Activated CD8-positive, alpha-beta memory T cell treated with anti-CD3 and anti-CD28 coated beads, Interleukin-2, amount 10 ng/mL, durations not matched to agents 7 days and 5 days (primary cell): ENCODE data around the gene PPP1R9B. TPM values are rescaled to one million over a fixed set of nuclear protein-coding genes. Genes with fewer than 3 reads are reported as not detected.

Experiments
- ATAC-seq: fragments of 150-1000 bp; cut with Tn5 transposase; one replicate; pipeline ENCODE4 v1.10.0; 2021; ENCODE audit warnings: moderate library complexity
- CTCF ChIA-PET: fragments of 350-600 bp; sonication (Branson Sonifier 250); formaldehyde crosslinking; loops from one replicate; lab custom pipeline; 2021; ENCODE audit warnings: antibody characterized with exemption; lab: Charles Lee
- DNase-seq: peaks from one replicate; pipeline ENCODE4 v3.0.0-alpha.2; 2020
- H3K27ac Mint-ChIP-seq: one replicate; pipeline ENCODE4 v1.8.0; 2021; ENCODE audit warnings: mild to moderate bottlenecking, mixed read lengths
- H3K27me3 Mint-ChIP-seq: one replicate; pipeline ENCODE4 v1.8.0; 2021; ENCODE audit warnings: mixed read lengths
- H3K36me3 Mint-ChIP-seq: one replicate; pipeline ENCODE4 v1.8.0; 2021; ENCODE audit warnings: mild to moderate bottlenecking, mixed read lengths
- H3K4me1 Mint-ChIP-seq: one replicate; pipeline ENCODE4 v1.8.0; 2021; ENCODE audit warnings: mixed read lengths
- H3K4me3 Mint-ChIP-seq: one replicate; pipeline ENCODE4 v1.8.0; 2021; ENCODE audit warnings: mild to moderate bottlenecking, moderate library complexity, mixed read lengths
- H3K9me3 Mint-ChIP-seq: one replicate; pipeline ENCODE4 v1.8.0; 2022; ENCODE audit warnings: low read depth, mixed read lengths
- total RNA-seq, 2 experiments: library from RNA; stranded (reverse); gene quantifications; one replicate each; pipeline ENCODE4 v1.2.3, GENCODE V29; 2021

PPP1R9B gene
- total RNA-seq, 2 experiments from 2014 or later, result 108 to 121 TPM

DNA sequence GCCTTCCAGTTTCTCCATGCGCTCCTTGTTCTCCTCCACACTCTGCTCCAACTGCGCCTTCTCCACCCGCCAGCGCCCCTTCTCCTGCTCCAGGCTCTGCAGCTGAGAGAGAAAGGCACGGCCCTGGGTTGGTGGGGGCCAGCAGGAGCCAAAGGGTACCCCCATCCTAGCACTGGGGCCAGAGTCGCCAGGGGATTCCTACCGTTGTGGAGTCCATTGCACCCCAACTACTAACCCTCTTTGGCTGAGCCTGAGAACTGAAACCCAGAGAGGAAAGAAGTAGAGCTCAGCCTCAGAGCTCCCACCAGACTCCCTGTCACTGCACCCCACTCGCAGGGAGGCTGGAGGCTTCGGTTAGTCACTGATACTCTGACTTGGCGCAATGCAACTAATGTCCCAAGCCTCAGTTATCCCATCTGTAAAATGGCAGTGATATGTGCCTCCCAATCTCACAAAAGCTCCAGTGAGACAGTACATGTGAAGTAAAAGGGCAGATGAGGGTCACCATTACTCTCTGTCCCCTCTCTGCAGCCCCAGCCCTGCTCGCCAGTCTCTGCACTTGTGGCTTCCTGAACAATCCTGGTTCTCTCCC, 14.3 kb downstream of the PPP1R9B start:
- peaks cover 2% of the 10 kb centered on the region for H3K27me3 Mint-ChIP-seq
- H3K36me3 Mint-ChIP-seq, result peaks cover 46% of the 10 kb centered on the region
- H3K4me1 Mint-ChIP-seq, result peaks cover 26% of the 10 kb centered on the region
- CTCF ChIA-PET, result interaction anchor here (1.6 to 2.0 kb wide), 2 partner anchors 12 to 25 kb away, joined by 5 to 10 read pairs; no protein-coding TSS in a partner anchor
- no peak overlapping the region for H3K4me3 Mint-ChIP-seq
- H3K27ac Mint-ChIP-seq, result no peak overlapping the region
- ATAC-seq, result no peak
- no peak for DNase-seq
- H3K9me3 Mint-ChIP-seq, result no peaks in the 10 kb centered on the region

DNA sequence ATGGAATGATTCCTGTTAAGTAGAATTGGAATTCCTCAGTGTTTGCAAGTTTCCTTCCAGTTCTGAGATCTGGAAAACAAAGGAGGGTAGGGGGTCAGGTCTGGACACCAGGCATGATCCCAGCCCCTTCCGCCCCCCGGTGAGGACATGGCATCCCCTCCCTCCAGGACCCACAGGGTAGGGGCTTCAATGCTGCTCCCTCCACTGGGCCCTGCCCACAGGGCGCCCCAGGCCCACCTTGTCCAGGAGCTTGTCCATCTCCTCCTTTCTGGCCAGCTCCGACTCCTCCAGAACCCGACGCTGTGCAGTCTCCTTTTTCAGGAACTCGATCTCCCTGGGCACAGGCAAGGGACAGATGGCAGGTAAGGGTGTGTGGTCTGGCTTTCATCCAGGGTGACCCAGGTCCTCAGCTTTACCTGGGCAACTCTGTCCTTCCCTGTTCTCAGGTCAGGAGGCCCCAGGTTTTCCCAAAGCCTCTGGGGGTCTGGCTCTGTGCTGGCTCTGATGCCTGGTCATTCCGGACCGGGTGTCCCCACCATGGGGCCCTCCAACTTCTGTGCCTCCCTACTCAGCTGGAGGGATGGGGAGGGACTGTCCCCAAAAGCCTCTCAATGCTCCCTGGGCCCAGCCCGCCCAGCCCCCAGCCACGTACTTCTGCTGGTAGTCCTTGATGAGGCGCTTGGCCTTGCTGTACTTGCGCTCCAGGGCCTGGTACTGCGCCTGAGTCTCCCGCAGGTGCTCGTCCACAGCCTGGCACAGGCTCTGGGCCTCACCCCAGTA, 15.0 kb downstream of the PPP1R9B start:
- H3K9me3 Mint-ChIP-seq, result no peaks in the 10 kb centered on the region
- DNase-seq, result no peak
- peaks cover 44% of the 10 kb centered on the region for H3K36me3 Mint-ChIP-seq
- peaks cover 24% of the 10 kb centered on the region for H3K4me1 Mint-ChIP-seq
- no peak for ATAC-seq
- H3K27ac Mint-ChIP-seq, result no peak overlapping the region
- H3K4me3 Mint-ChIP-seq, result no peak overlapping the region
- CTCF ChIA-PET, result interaction anchor here (1.6 to 2.0 kb wide), 2 partner anchors 12 to 26 kb away, joined by 5 to 10 read pairs; no protein-coding TSS in a partner anchor
- peaks cover 8% of the 10 kb centered on the region for H3K27me3 Mint-ChIP-seq

DNA sequence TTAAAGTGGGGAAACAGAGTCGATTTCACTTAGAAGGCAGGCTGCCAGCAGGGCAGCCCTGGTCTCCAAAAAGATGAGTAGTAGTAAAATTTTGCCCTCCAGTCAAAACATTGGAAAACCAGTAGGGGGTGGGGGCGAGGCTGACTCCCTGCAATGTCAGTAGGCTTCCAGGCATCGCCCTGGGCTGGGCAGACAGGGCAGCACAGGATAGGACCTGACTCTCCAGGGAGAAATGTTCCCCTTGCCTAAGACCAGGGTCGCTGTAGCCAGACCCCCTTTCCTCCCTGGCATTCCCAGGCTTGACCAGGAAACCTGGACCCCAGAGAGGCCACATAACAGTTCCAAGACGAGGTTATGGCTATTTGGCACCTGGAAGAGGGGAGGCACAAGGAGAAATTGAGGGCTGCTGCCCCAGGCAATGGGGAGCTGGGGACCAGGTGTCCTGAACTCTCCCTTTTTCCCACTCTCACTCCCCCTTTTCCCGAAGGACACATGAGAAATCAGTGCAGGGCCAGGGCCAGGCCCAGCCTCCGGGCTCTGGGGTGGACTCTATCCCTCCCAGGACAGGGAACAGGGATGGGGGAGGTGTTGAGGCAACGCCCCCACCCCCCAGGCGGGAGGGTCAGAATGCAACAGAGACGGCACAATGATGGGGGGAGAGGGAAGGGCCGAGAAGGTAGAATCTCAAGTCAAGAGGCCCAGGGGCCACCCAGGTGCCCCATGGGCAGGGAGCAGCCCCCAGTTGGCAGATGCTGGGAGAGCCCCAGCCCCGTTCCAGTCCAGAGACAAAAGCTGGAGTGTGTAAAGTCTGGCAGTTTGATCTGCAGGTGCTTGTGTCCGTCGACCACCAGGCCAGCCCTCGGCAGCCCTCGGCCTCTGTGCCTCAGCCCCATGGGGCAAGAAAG, 16.0 kb downstream of the PPP1R9B start:
- CTCF ChIA-PET, result no interaction called here

DNA sequence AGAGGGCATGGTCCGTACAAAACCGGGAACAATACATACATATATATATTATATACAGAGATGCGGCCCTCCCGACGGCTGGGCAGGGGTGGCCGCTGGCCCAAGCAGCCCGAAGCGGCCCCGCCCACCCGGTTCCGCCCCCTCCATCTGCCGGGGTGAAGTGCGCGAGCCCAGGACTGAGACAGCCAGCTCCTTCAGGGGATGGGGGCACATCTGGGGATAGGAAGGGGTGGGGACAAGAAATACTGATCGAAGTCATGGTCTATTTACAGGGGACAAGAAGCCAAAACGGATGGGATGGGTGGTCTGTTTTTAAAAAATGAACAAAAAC, 16.7 kb downstream of the PPP1R9B start:
- Mint-ChIP-seq H3K4me1 (peaks cover 22% of the 10 kb centered on the region), H3K27ac (no peak overlapping the region), H3K4me3 (no peak overlapping the region), H3K9me3 (no peaks in the 10 kb centered on the region), H3K27me3 (peaks cover 15% of the 10 kb centered on the region), H3K36me3 (peaks cover 30% of the 10 kb centered on the region)
- DNase-seq (no peak), ATAC-seq (no peak)
- CTCF ChIA-PET, result no interaction called here

More for the DNA sequence above, 16.0 kb downstream of the PPP1R9B start:
- peaks cover 19% of the 10 kb centered on the region for H3K4me1 Mint-ChIP-seq
- no peaks in the 10 kb centered on the region for H3K9me3 Mint-ChIP-seq
- DNase-seq (no peak), ATAC-seq (no peak)
- peaks cover 12% of the 10 kb centered on the region for H3K27me3 Mint-ChIP-seq
- peaks cover 36% of the 10 kb centered on the region for H3K36me3 Mint-ChIP-seq
- H3K27ac Mint-ChIP-seq, result no peak overlapping the region
- no peak overlapping the region for H3K4me3 Mint-ChIP-seq

DNA sequence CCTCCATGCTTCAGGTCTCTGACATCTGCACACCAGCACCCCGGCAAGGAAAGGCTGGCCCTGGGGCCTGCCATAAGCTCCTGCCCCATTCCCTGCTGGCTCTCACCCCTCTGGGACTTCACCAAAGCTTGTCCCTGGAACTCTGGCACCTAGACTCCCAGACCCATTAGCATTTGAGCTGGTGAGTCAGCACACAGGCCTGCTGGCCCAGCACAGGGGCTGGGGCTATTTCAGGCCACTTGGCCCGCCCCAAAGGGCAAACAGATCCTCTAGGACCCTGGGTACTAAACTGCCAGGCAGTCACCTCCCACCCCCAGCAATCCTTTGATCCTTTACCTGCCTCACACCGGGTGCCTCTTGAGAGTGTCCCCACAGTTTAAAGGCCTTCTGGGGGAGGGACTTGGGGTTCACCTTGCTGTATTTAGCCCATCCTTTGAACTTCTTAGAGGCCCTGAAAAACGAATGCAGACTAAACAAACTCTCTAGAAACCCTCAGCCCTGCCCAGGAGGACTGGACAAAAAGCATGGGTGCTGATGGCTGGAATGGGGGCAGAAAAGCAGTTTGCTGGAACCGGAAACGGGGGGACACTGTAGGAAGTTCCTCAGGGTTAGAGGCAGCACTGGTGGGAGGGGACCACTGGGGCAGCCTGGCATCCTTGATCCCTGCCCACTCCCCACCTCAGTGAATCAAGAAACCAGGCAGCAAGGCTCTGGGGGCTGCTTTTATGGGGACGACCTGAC, 17.3 kb downstream of the PPP1R9B start:
- H3K4me3 Mint-ChIP-seq, result no peak overlapping the region
- H3K9me3 Mint-ChIP-seq, result no peaks in the 10 kb centered on the region
- H3K27ac Mint-ChIP-seq, result no peak overlapping the region
- H3K4me1 Mint-ChIP-seq, result peaks cover 24% of the 10 kb centered on the region
- peaks cover 21% of the 10 kb centered on the region for H3K27me3 Mint-ChIP-seq
- CTCF ChIA-PET, result interaction anchor here (0.9 to 1.9 kb wide), 3 partner anchors 15 to 39 kb away, joined by 3 to 6 read pairs (median 5); no protein-coding TSS in a partner anchor
- DNase-seq (no peak), ATAC-seq (no peak)
- peaks cover 25% of the 10 kb centered on the region for H3K36me3 Mint-ChIP-seq

DNA sequence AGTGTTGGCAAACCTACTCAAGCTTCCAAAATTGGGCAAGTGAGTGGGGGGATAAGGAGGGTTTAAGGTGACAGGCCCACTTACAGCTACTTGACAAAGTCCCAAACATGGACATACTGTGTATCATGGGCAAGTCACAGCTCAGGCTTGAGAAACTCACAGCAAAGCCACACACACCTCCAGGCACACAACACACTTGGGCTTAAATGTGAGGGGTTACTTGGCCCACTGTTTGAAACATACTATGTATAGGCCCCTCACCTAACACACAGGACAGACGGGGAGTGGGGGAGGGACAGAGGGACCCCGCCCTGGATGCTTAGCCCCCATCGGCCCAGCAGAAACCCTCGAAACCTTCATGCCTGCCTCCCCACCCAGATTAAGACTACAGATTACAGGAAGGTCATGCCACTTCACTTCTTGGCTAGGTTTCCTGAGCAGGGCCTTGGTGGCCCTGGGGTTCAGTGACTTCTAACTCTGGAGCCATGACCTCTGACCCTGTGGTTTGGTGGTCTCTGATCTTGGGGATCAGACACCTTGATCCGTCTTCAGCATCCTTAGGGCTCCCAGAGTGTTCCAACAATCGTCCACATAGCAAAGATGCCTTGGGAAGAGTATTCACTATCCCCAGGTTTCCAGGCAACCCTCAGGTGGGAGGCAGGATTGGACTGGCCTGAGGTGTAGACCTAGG, 18.2 kb downstream of the PPP1R9B start:
- CTCF ChIA-PET, result interaction anchor here (0.8 to 3.3 kb wide), 8 partner anchors 8 to 135 kb away, joined by 3 to 18 read pairs (median 5); no protein-coding TSS in a partner anchor
- H3K9me3 Mint-ChIP-seq, result no peaks in the 10 kb centered on the region
- H3K36me3 Mint-ChIP-seq, result peaks cover 15% of the 10 kb centered on the region
- H3K27ac Mint-ChIP-seq, result peak overlapping the region; percentile 41
- peaks cover 32% of the 10 kb centered on the region for H3K4me1 Mint-ChIP-seq
- H3K27me3 Mint-ChIP-seq, result peaks cover 30% of the 10 kb centered on the region
- H3K4me3 Mint-ChIP-seq, result no peak overlapping the region
- ATAC-seq, result no peak
- no peak for DNase-seq

DNA sequence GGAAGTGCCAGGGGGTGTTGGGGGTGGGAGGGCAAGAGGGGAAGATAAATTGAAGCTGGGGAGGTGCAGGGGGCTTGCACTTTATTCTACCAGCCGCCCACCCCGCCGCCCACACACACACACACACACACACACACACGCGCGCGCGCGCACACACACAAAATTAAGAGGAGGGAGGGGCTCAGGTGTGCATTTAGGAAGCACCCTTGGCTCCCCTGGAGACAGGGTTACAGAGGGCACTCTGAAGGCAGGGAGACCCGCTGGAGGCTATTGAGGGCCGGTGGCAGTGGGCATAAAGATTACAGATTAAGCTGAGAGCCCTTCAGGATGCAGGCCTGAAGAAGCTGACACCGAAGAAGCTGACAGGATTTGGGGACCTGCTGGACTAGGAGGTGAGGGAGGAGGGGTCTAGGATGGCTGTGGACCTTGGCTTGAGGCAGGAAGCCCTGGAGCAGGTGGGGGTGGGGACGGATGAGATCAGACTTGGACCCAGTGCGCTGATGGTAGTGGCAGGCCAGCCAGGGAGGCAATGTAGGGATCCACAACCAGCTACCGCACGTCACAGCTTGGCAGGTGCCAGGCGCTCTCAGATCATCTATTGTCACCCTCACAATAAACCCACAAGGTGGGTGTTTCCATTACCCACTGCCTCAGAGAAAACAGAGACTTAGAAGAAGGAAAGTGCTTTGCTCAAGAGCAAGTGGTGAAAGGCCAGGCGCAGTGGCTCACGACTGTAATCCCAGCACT, 19.7 kb downstream of the PPP1R9B start:
- Mint-ChIP-seq H3K27ac (no peak overlapping the region), H3K36me3 (peaks cover 6% of the 10 kb centered on the region), H3K9me3 (no peaks in the 10 kb centered on the region), H3K4me3 (peak overlapping the region; percentile 41), H3K27me3 (peaks cover 32% of the 10 kb centered on the region), H3K4me1 (peaks cover 32% of the 10 kb centered on the region)
- no peak for DNase-seq
- no peak for ATAC-seq
- CTCF ChIA-PET, result interaction anchor here (1.0 to 3.3 kb wide), 13 partner anchors 8 to 39 kb away, joined by 3 to 18 read pairs (median 4); partner anchors contain the start of genes PPP1R9B and SGCA

DNA sequence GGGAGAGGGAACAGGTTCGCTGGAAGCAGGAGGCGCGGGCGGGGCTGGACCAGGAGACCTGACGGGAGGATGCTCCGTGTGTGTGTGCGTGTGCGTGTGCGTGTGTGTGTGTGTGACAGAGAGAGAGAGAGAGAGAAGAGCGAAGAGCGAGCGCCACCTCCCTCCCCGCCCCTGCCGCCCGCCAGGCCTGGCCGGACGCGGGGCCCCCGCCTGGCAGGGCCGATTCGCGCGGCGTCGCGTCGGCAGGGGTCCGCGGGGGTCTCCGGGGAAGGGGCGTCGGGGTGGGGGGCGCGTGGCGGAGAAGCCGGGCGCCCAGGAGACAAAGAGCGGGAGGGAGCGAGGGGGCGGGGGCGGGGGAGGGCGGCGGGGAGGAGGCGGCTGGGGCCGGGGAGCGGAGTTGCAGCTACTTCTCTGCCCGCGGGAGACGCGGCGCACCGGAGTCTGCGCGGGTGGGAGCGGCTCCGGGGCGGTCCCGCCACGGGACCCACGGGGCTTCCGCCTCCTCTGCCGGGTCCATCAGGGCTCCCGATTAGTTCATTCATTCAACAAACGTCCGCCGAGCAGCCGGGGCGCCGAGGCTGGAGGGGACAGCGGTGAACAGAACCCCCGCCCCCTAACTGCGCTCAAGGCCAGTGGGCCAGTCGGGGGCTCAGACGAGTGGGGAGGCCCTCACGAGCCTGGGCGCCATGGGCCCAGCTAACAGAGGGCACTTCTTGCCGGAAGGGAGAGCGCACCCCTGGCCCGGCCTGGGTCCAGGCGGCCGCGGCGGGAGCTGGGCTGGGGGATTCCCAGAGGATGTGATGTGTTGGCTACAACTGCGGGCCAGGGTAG, 20.5 kb downstream of the PPP1R9B start, which contains the start of gene SAMD14:
TSS of gene SAMD14 (minus strand) at position 433 of the 831 bp plus-strand sequence. CDS start 5,201 bp downstream, outside the sequence.
- H3K36me3 Mint-ChIP-seq, result peaks cover 5% of the 10 kb centered on the region
- H3K4me3 Mint-ChIP-seq, result peak within 1 kb of the TSS; percentile 58
- H3K9me3 Mint-ChIP-seq, result no peaks in the 10 kb centered on the region
- CTCF ChIA-PET, result interaction anchor here (1.1 to 3.3 kb wide), 11 partner anchors 8 to 40 kb away, joined by 3 to 18 read pairs (median 4); partner anchors contain the start of genes PPP1R9B and SGCA
- DNase-seq (peak; percentile 61), ATAC-seq (peak; percentile 73)
- no peak within 1 kb of the TSS for H3K27ac Mint-ChIP-seq
- H3K27me3 Mint-ChIP-seq, result peaks cover 32% of the 10 kb centered on the region
- H3K4me1 Mint-ChIP-seq, result peaks cover 32% of the 10 kb centered on the region

DNA sequence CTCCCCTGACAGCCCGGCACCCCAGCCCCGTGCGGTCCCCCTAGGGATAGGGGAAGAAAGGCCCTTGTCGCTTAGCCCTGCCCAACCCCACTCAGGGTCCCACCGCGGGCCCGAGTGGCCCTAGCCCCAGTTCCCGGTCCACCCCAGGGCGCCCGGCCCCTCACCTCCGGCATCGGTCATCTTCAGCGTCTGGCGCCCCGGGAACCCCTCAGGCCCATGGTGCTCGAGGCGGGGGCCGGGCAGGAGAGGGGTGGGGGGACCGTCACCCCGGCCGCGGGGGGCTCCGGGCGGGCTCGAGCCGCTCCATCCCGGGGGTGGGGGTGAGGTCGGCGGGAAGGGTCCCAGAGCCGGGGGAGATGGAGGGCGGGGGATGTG, 21.1 kb downstream of the PPP1R9B start:
- no peak for DNase-seq
- no peak for ATAC-seq
- Mint-ChIP-seq H3K4me3 (peak overlapping the region; percentile 58), H3K4me1 (peaks cover 32% of the 10 kb centered on the region), H3K36me3 (peaks cover 5% of the 10 kb centered on the region), H3K27me3 (peaks cover 32% of the 10 kb centered on the region), H3K27ac (no peak overlapping the region), H3K9me3 (no peaks in the 10 kb centered on the region)
- CTCF ChIA-PET, result interaction anchor here (1.3 to 3.3 kb wide), 5 partner anchors 11 to 35 kb away, joined by 4 to 18 read pairs (median 10); no protein-coding TSS in a partner anchor

DNA sequence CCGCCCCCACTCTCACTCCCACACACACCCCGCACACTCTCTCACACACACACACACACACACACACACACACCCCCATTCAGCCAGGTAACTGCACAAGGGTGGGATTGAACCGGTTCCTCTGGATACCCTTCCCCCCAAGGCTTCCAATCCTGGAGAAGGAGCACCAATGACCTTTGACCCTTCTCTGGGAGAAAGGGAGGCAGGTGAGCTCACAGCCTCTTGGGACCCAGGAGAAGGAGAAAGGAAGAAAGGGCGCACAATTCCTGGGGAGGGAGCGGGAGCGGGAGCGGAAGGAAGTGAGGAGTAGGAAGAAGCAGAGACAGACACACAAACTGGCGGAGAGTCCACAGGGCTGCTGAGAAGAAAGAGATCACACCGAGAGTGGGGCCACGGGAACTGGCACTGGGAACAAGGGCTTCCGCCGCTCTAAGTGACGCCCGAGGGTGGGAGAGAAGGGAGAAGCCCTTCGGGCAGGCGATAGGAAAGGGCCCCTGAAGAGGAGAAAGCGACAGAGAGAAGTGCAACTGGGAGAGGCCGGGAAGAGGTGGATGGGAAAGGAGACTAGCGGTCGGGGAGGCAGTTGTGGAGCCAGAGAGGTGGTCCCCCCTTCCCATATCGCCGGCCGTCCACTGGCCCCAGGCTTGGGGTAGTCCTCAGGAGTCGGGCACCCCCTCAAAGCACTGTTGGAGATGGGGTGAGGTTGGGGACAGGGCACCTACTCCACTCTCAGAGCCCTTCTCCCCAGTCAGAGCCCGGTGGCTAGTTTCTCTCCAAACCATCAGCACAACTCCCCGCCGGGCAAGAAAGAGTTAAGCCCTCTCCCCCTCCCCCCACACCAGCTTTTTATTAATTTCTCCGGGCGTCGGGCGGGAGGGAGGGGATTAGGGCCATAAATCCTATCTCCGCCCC, 21.8 kb downstream of the PPP1R9B start:
- no peak overlapping the region for H3K4me3 Mint-ChIP-seq
- peaks cover 32% of the 10 kb centered on the region for H3K4me1 Mint-ChIP-seq
- H3K27ac Mint-ChIP-seq, result no peak overlapping the region
- DNase-seq (no peak), ATAC-seq (no peak)
- CTCF ChIA-PET, result interaction anchor here (2.0 kb wide), 1 partner anchor 12 kb away, joined by 6 read pairs; no protein-coding TSS in a partner anchor
- H3K27me3 Mint-ChIP-seq, result peaks cover 32% of the 10 kb centered on the region
- H3K9me3 Mint-ChIP-seq, result no peaks in the 10 kb centered on the region
- H3K36me3 Mint-ChIP-seq, result peaks cover 3% of the 10 kb centered on the region
